GM12872 (cell line): Measurements from ENCODE around the gene SCN2B.

ENCODE experiments used
- CTCF ChIP-seq: IDR thresholded peaks from 3 replicates; pipeline ENCODE4 v1.5.1; 2011; ENCODE audit warnings: low read depth, mild to moderate bottlenecking, low read length, moderate library complexity; ENCODE audit not compliant: insufficient read depth

Gene SCN2B

GRCh38 chr11:118213201-118213600, 36.8 kb upstream of the SCN2B start:
- no peak for TF ChIP-seq CTCF

- no peak for TF ChIP-seq CTCF
Measured at GRCh38 chr11:118212781-118213191, 36.3 kb upstream of the SCN2B start.

- no peak for TF ChIP-seq CTCF
Measured at GRCh38 chr11:118212131-118212725, 35.8 kb upstream of the SCN2B start.

- no peak for TF ChIP-seq CTCF
Measured at GRCh38 chr11:118211006-118211405, 34.6 kb upstream of the SCN2B start.

- TF ChIP-seq CTCF = no peak
Measured at GRCh38 chr11:118210323-118210722, 33.9 kb upstream of the SCN2B start.

GRCh38 chr11:118209033-118209432, 32.6 kb upstream of the SCN2B start:
- TF ChIP-seq CTCF = no peak

- TF ChIP-seq CTCF = no peak
Measured at GRCh38 chr11:118207079-118207478, 30.6 kb upstream of the SCN2B start.
